ENCODE results near the gene ASTL.

DNA sequence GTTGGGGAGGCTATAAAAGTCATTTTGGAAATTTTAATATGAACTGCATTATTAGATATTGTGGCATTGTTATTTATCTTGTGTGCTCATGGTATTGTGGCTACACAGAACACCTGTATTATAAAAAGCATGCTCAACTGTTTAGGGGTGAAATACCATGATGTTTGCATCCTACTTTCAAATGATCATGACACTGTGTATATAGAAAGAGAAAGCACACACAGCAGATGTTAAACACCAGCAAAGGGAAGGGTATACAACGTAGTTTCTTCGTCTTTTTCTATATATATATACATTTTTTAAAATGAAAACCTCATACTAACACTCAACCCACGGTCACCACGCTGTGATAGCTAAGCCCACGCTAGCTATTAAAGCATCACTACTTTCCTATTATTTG is 43.2 kb upstream of the ASTL start:
- TF ChIP-seq, protein P1, sequence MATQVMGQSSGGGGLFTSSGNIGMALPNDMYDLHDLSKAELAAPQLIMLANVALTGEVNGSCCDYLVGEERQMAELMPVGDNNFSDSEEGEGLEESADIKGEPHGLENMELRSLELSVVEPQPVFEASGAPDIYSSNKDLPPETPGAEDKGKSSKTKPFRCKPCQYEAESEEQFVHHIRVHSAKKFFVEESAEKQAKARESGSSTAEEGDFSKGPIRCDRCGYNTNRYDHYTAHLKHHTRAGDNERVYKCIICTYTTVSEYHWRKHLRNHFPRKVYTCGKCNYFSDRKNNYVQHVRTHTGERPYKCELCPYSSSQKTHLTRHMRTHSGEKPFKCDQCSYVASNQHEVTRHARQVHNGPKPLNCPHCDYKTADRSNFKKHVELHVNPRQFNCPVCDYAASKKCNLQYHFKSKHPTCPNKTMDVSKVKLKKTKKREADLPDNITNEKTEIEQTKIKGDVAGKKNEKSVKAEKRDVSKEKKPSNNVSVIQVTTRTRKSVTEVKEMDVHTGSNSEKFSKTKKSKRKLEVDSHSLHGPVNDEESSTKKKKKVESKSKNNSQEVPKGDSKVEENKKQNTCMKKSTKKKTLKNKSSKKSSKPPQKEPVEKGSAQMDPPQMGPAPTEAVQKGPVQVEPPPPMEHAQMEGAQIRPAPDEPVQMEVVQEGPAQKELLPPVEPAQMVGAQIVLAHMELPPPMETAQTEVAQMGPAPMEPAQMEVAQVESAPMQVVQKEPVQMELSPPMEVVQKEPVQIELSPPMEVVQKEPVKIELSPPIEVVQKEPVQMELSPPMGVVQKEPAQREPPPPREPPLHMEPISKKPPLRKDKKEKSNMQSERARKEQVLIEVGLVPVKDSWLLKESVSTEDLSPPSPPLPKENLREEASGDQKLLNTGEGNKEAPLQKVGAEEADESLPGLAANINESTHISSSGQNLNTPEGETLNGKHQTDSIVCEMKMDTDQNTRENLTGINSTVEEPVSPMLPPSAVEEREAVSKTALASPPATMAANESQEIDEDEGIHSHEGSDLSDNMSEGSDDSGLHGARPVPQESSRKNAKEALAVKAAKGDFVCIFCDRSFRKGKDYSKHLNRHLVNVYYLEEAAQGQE (IDR thresholded peaks at IDR 0.05) = no peak
- TF ChIP-seq, protein P2, sequence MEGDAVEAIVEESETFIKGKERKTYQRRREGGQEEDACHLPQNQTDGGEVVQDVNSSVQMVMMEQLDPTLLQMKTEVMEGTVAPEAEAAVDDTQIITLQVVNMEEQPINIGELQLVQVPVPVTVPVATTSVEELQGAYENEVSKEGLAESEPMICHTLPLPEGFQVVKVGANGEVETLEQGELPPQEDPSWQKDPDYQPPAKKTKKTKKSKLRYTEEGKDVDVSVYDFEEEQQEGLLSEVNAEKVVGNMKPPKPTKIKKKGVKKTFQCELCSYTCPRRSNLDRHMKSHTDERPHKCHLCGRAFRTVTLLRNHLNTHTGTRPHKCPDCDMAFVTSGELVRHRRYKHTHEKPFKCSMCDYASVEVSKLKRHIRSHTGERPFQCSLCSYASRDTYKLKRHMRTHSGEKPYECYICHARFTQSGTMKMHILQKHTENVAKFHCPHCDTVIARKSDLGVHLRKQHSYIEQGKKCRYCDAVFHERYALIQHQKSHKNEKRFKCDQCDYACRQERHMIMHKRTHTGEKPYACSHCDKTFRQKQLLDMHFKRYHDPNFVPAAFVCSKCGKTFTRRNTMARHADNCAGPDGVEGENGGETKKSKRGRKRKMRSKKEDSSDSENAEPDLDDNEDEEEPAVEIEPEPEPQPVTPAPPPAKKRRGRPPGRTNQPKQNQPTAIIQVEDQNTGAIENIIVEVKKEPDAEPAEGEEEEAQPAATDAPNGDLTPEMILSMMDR (IDR thresholded peaks at IDR 0.05; ENCODE audit: low read depth, low read length, missing input control) = no peak
- no peak for TF ChIP-seq YY1 (IDR thresholded peaks at IDR 0.05)

Data from liver (tissue), 2 donors.